VCaP (cell line): Measurements from ENCODE around the gene MRPS14.

Experiments used
- H3K27ac ChIP-seq: fragments of 450-650 bp; 2 replicates; pipeline ENCODE4 v1.5.1; 2017
- CTCF ChIP-seq: fragments of 450-650 bp; conservative IDR thresholded peaks from 2 replicates; pipeline ENCODE4 v1.5.1; 2017; ENCODE audit warnings: mild to moderate bottlenecking, moderate library complexity

MRPS14 gene

GRCh38 chr1:174995121-174995520 lies 28.1 kb downstream of the MRPS14 start:
- H3K27ac ChIP-seq, result no peak overlapping the region
- TF ChIP-seq CTCF, result no peak

GRCh38 chr1:174991473-174991872 lies 31.8 kb downstream of the MRPS14 start:
- no peak overlapping the region for H3K27ac ChIP-seq
- no peak for TF ChIP-seq CTCF

GRCh38 chr1:174990382-174990999 lies 32.7 kb downstream of the MRPS14 start:
- H3K27ac ChIP-seq, result peak overlapping the region; percentile 67

GRCh38 chr1:174989536-174990220 lies 33.5 kb downstream of the MRPS14 start:
- TF ChIP-seq CTCF, result no peak
- H3K27ac ChIP-seq, result peak overlapping the region; percentile 67

More at GRCh38 chr1:174990382-174990999, 32.7 kb downstream of the MRPS14 start:
- TF ChIP-seq CTCF, result no peak

- no peak for TF ChIP-seq CTCF
- H3K27ac ChIP-seq, result no peak overlapping the region
Observed at GRCh38 chr1:174988986-174989385, 34.2 kb downstream of the MRPS14 start.

GRCh38 chr1:174988539-174988938 lies 34.7 kb downstream of the MRPS14 start:
- no peak for TF ChIP-seq CTCF
- no peak overlapping the region for H3K27ac ChIP-seq

- no peak for TF ChIP-seq CTCF
- H3K27ac ChIP-seq, result no peak overlapping the region
Observed at GRCh38 chr1:174984952-174985351, 38.3 kb downstream of the MRPS14 start.
